Lower leg skin (tissue), 3 donors: ENCODE data around the gene RIPOR2.
"Not testable (repeated sequence)": the region's sequence is repeated elsewhere in the genome, so short reads cannot be mapped to it uniquely, and the experiment has no call there.

Experiments used
- POLR2A ChIP-seq, 2 donors: fragments of 450-650 bp; IDR thresholded peaks; one replicate each; pipeline ENCODE4 v1.6.1; 2016 to 2017; ENCODE audit warnings: antibody characterized with exemption in 2 of 2, mild to moderate bottlenecking in 1 of 2, moderate library complexity in 1 of 2
- TF ChIP-seq, protein P1 (sequence below), 3 donors: fragments of 450-650 bp; IDR thresholded peaks; one replicate each; pipeline ENCODE4 v1.5.1; 2016; ENCODE audit warnings: antibody characterized with exemption in 3 of 3, mild to moderate bottlenecking in 3 of 3, moderate library complexity in 2 of 3

DNA sequence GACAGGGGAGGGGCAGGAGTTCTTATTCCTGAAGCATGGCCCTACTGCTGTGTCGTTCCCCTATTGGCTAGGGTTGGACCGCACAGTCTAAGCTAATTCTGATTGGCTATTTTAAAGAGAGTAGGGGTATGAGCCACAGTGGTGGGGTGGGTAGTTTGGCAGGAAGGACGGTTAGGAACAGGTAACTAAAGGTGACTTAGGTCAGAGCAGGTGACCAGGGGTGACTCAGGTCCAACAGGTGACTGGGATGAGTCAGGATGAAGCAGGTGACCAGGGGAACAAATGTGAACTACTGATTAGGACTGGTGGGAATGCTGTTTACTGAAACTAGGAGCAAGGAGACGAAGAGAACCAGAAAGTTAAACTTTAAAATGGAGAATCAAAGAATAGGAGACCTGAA lies 58.0 kb downstream of the RIPOR2 start:
- TF ChIP-seq, protein P1, sequence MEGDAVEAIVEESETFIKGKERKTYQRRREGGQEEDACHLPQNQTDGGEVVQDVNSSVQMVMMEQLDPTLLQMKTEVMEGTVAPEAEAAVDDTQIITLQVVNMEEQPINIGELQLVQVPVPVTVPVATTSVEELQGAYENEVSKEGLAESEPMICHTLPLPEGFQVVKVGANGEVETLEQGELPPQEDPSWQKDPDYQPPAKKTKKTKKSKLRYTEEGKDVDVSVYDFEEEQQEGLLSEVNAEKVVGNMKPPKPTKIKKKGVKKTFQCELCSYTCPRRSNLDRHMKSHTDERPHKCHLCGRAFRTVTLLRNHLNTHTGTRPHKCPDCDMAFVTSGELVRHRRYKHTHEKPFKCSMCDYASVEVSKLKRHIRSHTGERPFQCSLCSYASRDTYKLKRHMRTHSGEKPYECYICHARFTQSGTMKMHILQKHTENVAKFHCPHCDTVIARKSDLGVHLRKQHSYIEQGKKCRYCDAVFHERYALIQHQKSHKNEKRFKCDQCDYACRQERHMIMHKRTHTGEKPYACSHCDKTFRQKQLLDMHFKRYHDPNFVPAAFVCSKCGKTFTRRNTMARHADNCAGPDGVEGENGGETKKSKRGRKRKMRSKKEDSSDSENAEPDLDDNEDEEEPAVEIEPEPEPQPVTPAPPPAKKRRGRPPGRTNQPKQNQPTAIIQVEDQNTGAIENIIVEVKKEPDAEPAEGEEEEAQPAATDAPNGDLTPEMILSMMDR (IDR thresholded peaks at IDR 0.05): not testable (repeated sequence)
- not testable (repeated sequence) for TF ChIP-seq POLR2A (IDR thresholded peaks at IDR 0.05)
